ENCODE measurements around the gene MINDY4. TPM values are rescaled to one million over a fixed set of nuclear protein-coding genes. Genes with fewer than 3 reads are reported as not detected.
A peak's percentile ranks its signal among the peaks of the same experiment; 100 is the strongest.

Gene MINDY4
- total and polyA plus RNA-seq, 10 of the 15 experiments (the other 5 are each of a cell fraction or from before 2014, with no cell fraction given), result 0.10 to 0.90 (median 0.40) TPM

- TF ChIP-seq MXI1 (IDR thresholded peaks at IDR 0.05; ENCODE audit: low read depth, low read length) (no peak), YBX1 (IDR thresholded peaks at IDR 0.05) (no peak), NFYB (IDR thresholded peaks at IDR 0.05; ENCODE audit: insufficient read depth, low read depth, low read length) (no peak), IKZF2 (IDR thresholded peaks at IDR 0.05) (peak; percentile 95 to 96), RFX5 (IDR thresholded peaks at IDR 0.05; ENCODE audit: low read depth, low read length) (no peak), MAX (IDR thresholded peaks at IDR 0.05; ENCODE audit: low read depth, low read length) (no peak), KDM1A (IDR thresholded peaks at IDR 0.05; ENCODE audit: borderline replicate concordance) (no peak), FOXK2 (IDR thresholded peaks at IDR 0.05) (no peak), CTCF (IDR thresholded peaks at IDR 0.05 in 2 of 3, conservative IDR thresholded peaks at IDR 0.05 in 1 of 3; ENCODE audit: control insufficient read depth in 2 of 3, extremely low read depth in 1 of 3, insufficient read depth in 1 of 3, low read depth in 3 of 3, low read length in 3 of 3) (no peak), SPI1 (IDR thresholded peaks at IDR 0.05; ENCODE audit: borderline replicate concordance, insufficient read depth, low read depth, low read length) (peak; percentile 92), HDAC2 (IDR thresholded peaks at IDR 0.05) (no peak), CBX5 (IDR thresholded peaks at IDR 0.05; ENCODE audit: low read depth) (no peak), JUND (IDR thresholded peaks at IDR 0.05; ENCODE audit: low read depth, low read length) (peak; percentile 43; the same call in 1 of the 2 replicates), ASH2L (IDR thresholded peaks at IDR 0.05; ENCODE audit: borderline replicate concordance, low read depth) (no peak), HDGF (IDR thresholded peaks at IDR 0.05) (no peak), EED (IDR thresholded peaks at IDR 0.05; ENCODE audit: low read depth) (peak; percentile 82)
- TF ChIP-seq, protein P1, sequence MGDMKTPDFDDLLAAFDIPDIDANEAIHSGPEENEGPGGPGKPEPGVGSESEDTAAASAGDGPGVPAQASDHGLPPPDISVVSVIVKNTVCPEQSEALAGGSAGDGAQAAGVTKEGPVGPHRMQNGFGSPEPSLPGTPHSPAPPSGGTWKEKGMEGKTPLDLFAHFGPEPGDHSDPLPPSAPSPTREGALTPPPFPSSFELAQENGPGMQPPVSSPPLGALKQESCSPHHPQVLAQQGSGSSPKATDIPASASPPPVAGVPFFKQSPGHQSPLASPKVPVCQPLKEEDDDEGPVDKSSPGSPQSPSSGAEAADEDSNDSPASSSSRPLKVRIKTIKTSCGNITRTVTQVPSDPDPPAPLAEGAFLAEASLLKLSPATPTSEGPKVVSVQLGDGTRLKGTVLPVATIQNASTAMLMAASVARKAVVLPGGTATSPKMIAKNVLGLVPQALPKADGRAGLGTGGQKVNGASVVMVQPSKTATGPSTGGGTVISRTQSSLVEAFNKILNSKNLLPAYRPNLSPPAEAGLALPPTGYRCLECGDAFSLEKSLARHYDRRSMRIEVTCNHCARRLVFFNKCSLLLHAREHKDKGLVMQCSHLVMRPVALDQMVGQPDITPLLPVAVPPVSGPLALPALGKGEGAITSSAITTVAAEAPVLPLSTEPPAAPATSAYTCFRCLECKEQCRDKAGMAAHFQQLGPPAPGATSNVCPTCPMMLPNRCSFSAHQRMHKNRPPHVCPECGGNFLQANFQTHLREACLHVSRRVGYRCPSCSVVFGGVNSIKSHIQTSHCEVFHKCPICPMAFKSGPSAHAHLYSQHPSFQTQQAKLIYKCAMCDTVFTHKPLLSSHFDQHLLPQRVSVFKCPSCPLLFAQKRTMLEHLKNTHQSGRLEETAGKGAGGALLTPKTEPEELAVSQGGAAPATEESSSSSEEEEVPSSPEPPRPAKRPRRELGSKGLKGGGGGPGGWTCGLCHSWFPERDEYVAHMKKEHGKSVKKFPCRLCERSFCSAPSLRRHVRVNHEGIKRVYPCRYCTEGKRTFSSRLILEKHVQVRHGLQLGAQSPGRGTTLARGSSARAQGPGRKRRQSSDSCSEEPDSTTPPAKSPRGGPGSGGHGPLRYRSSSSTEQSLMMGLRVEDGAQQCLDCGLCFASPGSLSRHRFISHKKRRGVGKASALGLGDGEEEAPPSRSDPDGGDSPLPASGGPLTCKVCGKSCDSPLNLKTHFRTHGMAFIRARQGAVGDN (IDR thresholded peaks at IDR 0.05), result no peak
These were observed 28.2 kb downstream of the MINDY4 start (continued) for GRCh38 chr7:30799206-30799975.
